GM23338 (cell line): ENCODE data around the gene WNT10A. TPM values are rescaled to one million over a fixed set of nuclear protein-coding genes. Genes with fewer than 3 reads are reported as not detected.

ENCODE experiments used
- ATAC-seq: fragments of 200-7000 bp; cut with Tn5 transposase; 3 replicates; pipeline ENCODE4 v1.9.1; 2020
- DNase-seq: peaks from one replicate; pipeline ENCODE4 v3.0.0-alpha.2; 2015; ENCODE audit warnings: low spot score
- H2AFZ ChIP-seq: fragments of 200-600 bp; sonication (generic); 2 replicates; pipeline ENCODE4 v1.8.0; 2016; ENCODE audit warnings: antibody characterized with exemption, mild to moderate bottlenecking, moderate library complexity
- H3F3A ChIP-seq: fragments of 200-600 bp; sonication (generic); replicated peaks from 2 replicates; pipeline ENCODE4 v1.8.0; 2017; ENCODE audit warnings: antibody characterized with exemption, mixed run types, low read depth
- H3K27ac ChIP-seq: fragments of 200-600 bp; sonication (generic); 2 replicates; pipeline ENCODE4 v1.6.1; 2016; ENCODE audit warnings: low read depth
- H3K27me3 ChIP-seq: fragments of 200-600 bp; sonication (generic); 2 replicates; pipeline ENCODE4 v1.8.0; 2016; ENCODE audit warnings: mild to moderate bottlenecking, mixed run types, moderate library complexity; ENCODE audit not compliant: insufficient read depth
- H3K36me3 ChIP-seq: fragments of 200-600 bp; sonication (generic); 2 replicates; pipeline ENCODE4 v1.8.0; 2016; ENCODE audit warnings: mild to moderate bottlenecking; ENCODE audit not compliant: insufficient read depth
- H3K4me1 ChIP-seq: fragments of 200-600 bp; sonication (generic); 2 replicates; pipeline ENCODE4 v1.8.0; 2016; ENCODE audit warnings: mild to moderate bottlenecking, moderate library complexity; ENCODE audit not compliant: insufficient read depth
- H3K4me2 ChIP-seq: fragments of 200-600 bp; sonication (generic); 2 replicates; pipeline ENCODE4 v1.7.1; 2017; ENCODE audit warnings: mixed run types
- H3K4me3 ChIP-seq: fragments of 200-600 bp; sonication (generic); 2 replicates; pipeline ENCODE4 v1.6.1; 2016; ENCODE audit warnings: mixed run types
- H3K79me2 ChIP-seq: fragments of 200-600 bp; sonication (generic); replicated peaks from 2 replicates; pipeline ENCODE4 v1.8.0; 2017; ENCODE audit warnings: mild to moderate bottlenecking; ENCODE audit not compliant: insufficient read depth
- H3K9me2 ChIP-seq: fragments of 200-600 bp; sonication (generic); 2 replicates; pipeline ENCODE4 v1.8.0; 2017; ENCODE audit not compliant: insufficient read depth
- H4K20me1 ChIP-seq: fragments of 200-600 bp; sonication (generic); replicated peaks from 2 replicates; pipeline ENCODE4 v1.8.0; 2017; ENCODE audit warnings: mild to moderate bottlenecking; ENCODE audit not compliant: insufficient read depth
- H3K27ac Mint-ChIP-seq: 2 replicates; pipeline ENCODE4 v1.8.0; 2020; ENCODE audit warnings: inconsistent platforms, mild to moderate bottlenecking, moderate library complexity, mixed read lengths
- H3K27me3 Mint-ChIP-seq: 3 replicates; pipeline ENCODE4 v1.8.0; 2022; ENCODE audit warnings: low read depth, mild to moderate bottlenecking, moderate library complexity, mixed read lengths, inconsistent platforms; ENCODE audit not compliant: insufficient read depth, poor library complexity
- H3K36me3 Mint-ChIP-seq: 3 replicates; pipeline ENCODE4 v1.8.0; 2021; ENCODE audit warnings: low read depth, mild to moderate bottlenecking, inconsistent platforms, moderate library complexity, mixed read lengths
- H3K4me1 Mint-ChIP-seq: 3 replicates; pipeline ENCODE4 v1.8.0; 2020; ENCODE audit warnings: mild to moderate bottlenecking, inconsistent platforms, mixed read lengths
- H3K4me3 Mint-ChIP-seq: 3 replicates; pipeline ENCODE4 v1.8.0; 2021; ENCODE audit warnings: moderate library complexity, mild to moderate bottlenecking, inconsistent platforms, mixed read lengths
- H3K9me3 Mint-ChIP-seq: 3 replicates; pipeline ENCODE4 v1.8.0; 2020; ENCODE audit warnings: moderate library complexity, mild to moderate bottlenecking, inconsistent platforms, mixed read lengths
- CREB1 ChIP-seq: fragments of 250-450 bp; sonication (Bioruptor Pico); IDR thresholded peaks from 2 replicates; pipeline ENCODE4 v1.5.0; 2020; ENCODE audit warnings: low read depth, mild to moderate bottlenecking, moderate library complexity
- CTCF ChIP-seq, 2 experiments: fragments of 200-600 bp in 1 of 2; sonication (generic) in 1 of 2; conservative IDR thresholded peaks; 2 replicates each; pipeline versions ENCODE4 v1.5.1 to v1.6.1; 2016 to 2017; ENCODE audit warnings: antibody characterized with exemption in 2 of 2, low read depth in 2 of 2, mild to moderate bottlenecking in 2 of 2, moderate library complexity in 1 of 2
- EZH2 ChIP-seq: fragments of 200-600 bp; sonication (generic); IDR thresholded peaks from one replicate; pipeline ENCODE4 v1.8.0; 2017; ENCODE audit warnings: antibody characterized with exemption, mild to moderate bottlenecking, low read depth; ENCODE audit not compliant: unreplicated experiment
- ZNF462 ChIP-seq: fragments of 250-450 bp; sonication (Bioruptor Pico); IDR thresholded peaks from 2 replicates; pipeline ENCODE4 v1.5.0; 2020; ENCODE audit warnings: mild to moderate bottlenecking, moderate library complexity
- long read RNA-seq: library from polyadenylated mRNA; unstranded; transcript quantifications from one replicate; pipeline ENCODE4 v2.0.0, GENCODE V29; 2020; ENCODE audit not compliant: unreplicated experiment
- polyA plus RNA-seq: library from polyadenylated mRNA; unstranded; fragments of >200 nt; fragmentation: Nextera tagmentation; extraction: Ambion mirVana; gene quantifications from 2 replicates; pipeline ENCODE4 v1.2.1, GENCODE V29; 2016
- total RNA-seq: library from RNA; depleted of rRNA; stranded (reverse); fragments of >200 nt; shearing (Covaris generic); gene quantifications from 2 replicates; pipeline ENCODE4 v1.2.3, GENCODE V29; 2014; rRNA removed

The WNT10A gene
- total RNA-seq, result not detected in 2 replicates
- polyA plus RNA-seq, result not detected in 2 replicates
- long read RNA-seq, partial matches to known transcripts, result 1 of 1 reads
- long read RNA-seq, other reads (novel, unspliced or antisense), result 0 of 1 reads

- peaks cover 19% of the 10 kb centered on the region for H4K20me1 ChIP-seq
Observed at GRCh38 chr2:218880102-218880858, at the start of gene WNT10A. Gene WNT10A, plus strand, starts transcription at chr2:218880852. Its CDS starts 144 bp downstream, at chr2:218880996.

More at GRCh38 chr2:218880102-218880858, at the start of gene WNT10A:
- no peaks in the 10 kb centered on the region for H3K36me3 ChIP-seq
- Mint-ChIP-seq H3K27me3 (peaks cover 95% of the 10 kb centered on the region), H3K27ac (no peak within 1 kb of the TSS), H3K9me3 (no peaks in the 10 kb centered on the region), H3K4me3 (peak within 1 kb of the TSS; percentile 57), H3K4me1 (peaks cover 26% of the 10 kb centered on the region), H3K36me3 (no peaks in the 10 kb centered on the region; the same call in 2 of the 3 replicates)
- ATAC-seq, result peak; percentile 54
- no peak within 1 kb of the TSS for H2AFZ ChIP-seq
- no peaks in the 10 kb centered on the region for H3K79me2 ChIP-seq
- H3K9me2 ChIP-seq, result no peaks in the 10 kb centered on the region
- peak within 1 kb of the TSS; percentile 66 for H3K4me2 ChIP-seq
- peak within 1 kb of the TSS; percentile 46 for H3K4me3 ChIP-seq
- TF ChIP-seq ZNF462, result no peak
- no peak for TF ChIP-seq CTCF (conservative IDR thresholded peaks at IDR 0.05; ENCODE audit: low read depth in 2 of 2)
- TF ChIP-seq EZH2, result peak; percentile 65
- TF ChIP-seq CREB1 (CRISPR knock-in tag), result peak; percentile 79
- peaks cover 98% of the 10 kb centered on the region for H3K27me3 ChIP-seq
- H3K4me1 ChIP-seq, result peaks cover 14% of the 10 kb centered on the region; the same call in 1 of the 2 replicates
- H3K27ac ChIP-seq, result no peak within 1 kb of the TSS
- H3F3A ChIP-seq, result no peaks in the 10 kb centered on the region
- DNase-seq, result peak; percentile 48
